Measurements from ENCODE around the gene FKBP8. TPM values are rescaled to one million over a fixed set of nuclear protein-coding genes. Genes with fewer than 3 reads are reported as not detected.

The FKBP8 gene
- total RNA-seq, 1 experiment from 2014 or later = 345 TPM

DNA sequence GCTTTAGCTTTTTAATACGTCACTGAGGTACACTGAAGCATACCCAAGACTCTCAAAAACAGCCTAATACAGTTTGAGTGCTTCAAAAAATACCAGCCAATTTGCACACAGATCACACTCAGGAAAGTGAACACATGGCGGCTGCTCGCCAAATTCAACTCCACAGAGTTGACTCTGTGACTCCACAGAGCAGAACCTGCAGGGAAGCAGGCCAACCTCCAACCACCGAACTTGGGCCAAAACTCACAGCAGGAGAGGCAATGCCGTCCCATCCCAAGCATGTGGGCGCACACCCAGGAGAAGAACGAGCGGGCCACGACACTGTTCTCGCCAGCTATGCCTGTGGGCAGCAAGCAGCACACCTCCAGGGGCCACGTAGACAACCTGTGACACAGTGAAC is 42.6 kb downstream of the FKBP8 start (continued):
- no peak for TF ChIP-seq NFATC4 (CRISPR knock-in tag; IDR thresholded peaks at IDR 0.05)
- no peak for TF ChIP-seq SMAD4 (CRISPR knock-in tag; IDR thresholded peaks at IDR 0.05)
- TF ChIP-seq HMGA2 (CRISPR knock-in tag; IDR thresholded peaks at IDR 0.05) = no peak
- TF ChIP-seq, protein P1, sequence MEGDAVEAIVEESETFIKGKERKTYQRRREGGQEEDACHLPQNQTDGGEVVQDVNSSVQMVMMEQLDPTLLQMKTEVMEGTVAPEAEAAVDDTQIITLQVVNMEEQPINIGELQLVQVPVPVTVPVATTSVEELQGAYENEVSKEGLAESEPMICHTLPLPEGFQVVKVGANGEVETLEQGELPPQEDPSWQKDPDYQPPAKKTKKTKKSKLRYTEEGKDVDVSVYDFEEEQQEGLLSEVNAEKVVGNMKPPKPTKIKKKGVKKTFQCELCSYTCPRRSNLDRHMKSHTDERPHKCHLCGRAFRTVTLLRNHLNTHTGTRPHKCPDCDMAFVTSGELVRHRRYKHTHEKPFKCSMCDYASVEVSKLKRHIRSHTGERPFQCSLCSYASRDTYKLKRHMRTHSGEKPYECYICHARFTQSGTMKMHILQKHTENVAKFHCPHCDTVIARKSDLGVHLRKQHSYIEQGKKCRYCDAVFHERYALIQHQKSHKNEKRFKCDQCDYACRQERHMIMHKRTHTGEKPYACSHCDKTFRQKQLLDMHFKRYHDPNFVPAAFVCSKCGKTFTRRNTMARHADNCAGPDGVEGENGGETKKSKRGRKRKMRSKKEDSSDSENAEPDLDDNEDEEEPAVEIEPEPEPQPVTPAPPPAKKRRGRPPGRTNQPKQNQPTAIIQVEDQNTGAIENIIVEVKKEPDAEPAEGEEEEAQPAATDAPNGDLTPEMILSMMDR (IDR thresholded peaks at IDR 0.05) = no peak
- TF ChIP-seq, protein P2, sequence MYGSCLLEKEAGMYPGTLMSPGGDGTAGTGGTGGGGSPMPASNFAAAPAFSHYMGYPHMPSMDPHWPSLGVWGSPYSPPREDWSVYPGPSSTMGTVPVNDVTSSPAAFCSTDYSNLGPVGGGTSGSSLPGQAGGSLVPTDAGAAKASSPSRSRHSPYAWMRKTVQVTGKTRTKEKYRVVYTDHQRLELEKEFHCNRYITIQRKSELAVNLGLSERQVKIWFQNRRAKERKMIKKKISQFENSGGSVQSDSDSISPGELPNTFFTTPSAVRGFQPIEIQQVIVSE (CRISPR knock-in tag; IDR thresholded peaks at IDR 0.05; ENCODE audit: borderline replicate concordance) = no peak
- TF ChIP-seq IRF2 (CRISPR knock-in tag; IDR thresholded peaks at IDR 0.05; ENCODE audit: borderline replicate concordance, low read depth) = no peak

DNA sequence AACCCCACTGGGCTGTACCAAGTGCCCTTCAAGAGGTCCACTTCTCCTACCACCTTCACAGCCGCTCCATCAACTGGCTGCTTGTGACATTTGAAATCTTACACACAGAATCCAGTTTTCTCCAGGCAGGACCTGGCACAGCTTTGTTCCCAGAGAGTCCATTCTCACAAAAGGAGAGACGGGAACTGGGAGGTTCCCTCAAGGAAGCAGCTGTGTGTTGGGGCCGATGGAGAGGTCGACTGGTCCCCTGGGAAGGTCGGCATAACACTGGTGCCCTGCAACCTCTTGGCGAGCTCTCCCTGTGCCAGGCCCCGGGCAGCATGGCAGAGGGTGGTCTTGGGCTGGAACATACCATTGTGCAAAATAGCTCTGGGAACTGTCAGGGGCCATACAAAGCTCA is 43.0 kb downstream of the FKBP8 start:
- CTCF ChIA-PET = interaction anchor here (1.1 to 3.2 kb wide), 4 partner anchors 12 to 50 kb away, joined by 5 to 14 read pairs (median 10); no protein-coding TSS in a partner anchor
- DNase-seq (ENCODE audit: low spot score) = no peak
- H3K27ac Mint-ChIP-seq = peak overlapping the region; percentile 74; the same call in 1 of the 2 replicates

More for the DNA sequence above, 43.0 kb downstream of the FKBP8 start:
- H3K27me3 Mint-ChIP-seq (ENCODE audit: low read depth) = no peaks in the 10 kb centered on the region
- TF ChIP-seq ZNF121 (CRISPR knock-in tag; IDR thresholded peaks at IDR 0.05) (no peak), TEAD1 (CRISPR knock-in tag; IDR thresholded peaks at IDR 0.05) (no peak), ZNF219 (CRISPR knock-in tag; IDR thresholded peaks at IDR 0.05; ENCODE audit: borderline replicate concordance) (no peak), CREM (CRISPR knock-in tag; IDR thresholded peaks at IDR 0.05) (no peak), KAT7 (CRISPR knock-in tag; IDR thresholded peaks at IDR 0.05; ENCODE audit: borderline replicate concordance) (no peak), GRHL2 (CRISPR knock-in tag; IDR thresholded peaks at IDR 0.05; ENCODE audit: insufficient replicate concordance, severe bottlenecking) (no peak), TCF7 (CRISPR knock-in tag; IDR thresholded peaks at IDR 0.05; ENCODE audit: low read depth) (no peak), SOX15 (CRISPR knock-in tag; IDR thresholded peaks at IDR 0.05) (no peak), MYBL2 (CRISPR knock-in tag; IDR thresholded peaks at IDR 0.05) (no peak), NFE2L1 (CRISPR knock-in tag; IDR thresholded peaks at IDR 0.05) (no peak), IRF2 (CRISPR knock-in tag; IDR thresholded peaks at IDR 0.05; ENCODE audit: borderline replicate concordance, low read depth) (no peak)
- TF ChIP-seq, protein P3, sequence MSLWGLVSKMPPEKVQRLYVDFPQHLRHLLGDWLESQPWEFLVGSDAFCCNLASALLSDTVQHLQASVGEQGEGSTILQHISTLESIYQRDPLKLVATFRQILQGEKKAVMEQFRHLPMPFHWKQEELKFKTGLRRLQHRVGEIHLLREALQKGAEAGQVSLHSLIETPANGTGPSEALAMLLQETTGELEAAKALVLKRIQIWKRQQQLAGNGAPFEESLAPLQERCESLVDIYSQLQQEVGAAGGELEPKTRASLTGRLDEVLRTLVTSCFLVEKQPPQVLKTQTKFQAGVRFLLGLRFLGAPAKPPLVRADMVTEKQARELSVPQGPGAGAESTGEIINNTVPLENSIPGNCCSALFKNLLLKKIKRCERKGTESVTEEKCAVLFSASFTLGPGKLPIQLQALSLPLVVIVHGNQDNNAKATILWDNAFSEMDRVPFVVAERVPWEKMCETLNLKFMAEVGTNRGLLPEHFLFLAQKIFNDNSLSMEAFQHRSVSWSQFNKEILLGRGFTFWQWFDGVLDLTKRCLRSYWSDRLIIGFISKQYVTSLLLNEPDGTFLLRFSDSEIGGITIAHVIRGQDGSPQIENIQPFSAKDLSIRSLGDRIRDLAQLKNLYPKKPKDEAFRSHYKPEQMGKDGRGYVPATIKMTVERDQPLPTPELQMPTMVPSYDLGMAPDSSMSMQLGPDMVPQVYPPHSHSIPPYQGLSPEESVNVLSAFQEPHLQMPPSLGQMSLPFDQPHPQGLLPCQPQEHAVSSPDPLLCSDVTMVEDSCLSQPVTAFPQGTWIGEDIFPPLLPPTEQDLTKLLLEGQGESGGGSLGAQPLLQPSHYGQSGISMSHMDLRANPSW (CRISPR knock-in tag; conservative IDR thresholded peaks at IDR 0.05; ENCODE audit: low read depth) = no peak
- TF ChIP-seq, protein P4, sequence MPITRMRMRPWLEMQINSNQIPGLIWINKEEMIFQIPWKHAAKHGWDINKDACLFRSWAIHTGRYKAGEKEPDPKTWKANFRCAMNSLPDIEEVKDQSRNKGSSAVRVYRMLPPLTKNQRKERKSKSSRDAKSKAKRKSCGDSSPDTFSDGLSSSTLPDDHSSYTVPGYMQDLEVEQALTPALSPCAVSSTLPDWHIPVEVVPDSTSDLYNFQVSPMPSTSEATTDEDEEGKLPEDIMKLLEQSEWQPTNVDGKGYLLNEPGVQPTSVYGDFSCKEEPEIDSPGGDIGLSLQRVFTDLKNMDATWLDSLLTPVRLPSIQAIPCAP (CRISPR knock-in tag; IDR thresholded peaks at IDR 0.05) = no peak
- TF ChIP-seq, protein P5, sequence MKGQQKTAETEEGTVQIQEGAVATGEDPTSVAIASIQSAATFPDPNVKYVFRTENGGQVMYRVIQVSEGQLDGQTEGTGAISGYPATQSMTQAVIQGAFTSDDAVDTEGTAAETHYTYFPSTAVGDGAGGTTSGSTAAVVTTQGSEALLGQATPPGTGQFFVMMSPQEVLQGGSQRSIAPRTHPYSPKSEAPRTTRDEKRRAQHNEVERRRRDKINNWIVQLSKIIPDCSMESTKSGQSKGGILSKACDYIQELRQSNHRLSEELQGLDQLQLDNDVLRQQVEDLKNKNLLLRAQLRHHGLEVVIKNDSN (CRISPR knock-in tag; IDR thresholded peaks at IDR 0.05) = no peak
- TF ChIP-seq, protein P6, sequence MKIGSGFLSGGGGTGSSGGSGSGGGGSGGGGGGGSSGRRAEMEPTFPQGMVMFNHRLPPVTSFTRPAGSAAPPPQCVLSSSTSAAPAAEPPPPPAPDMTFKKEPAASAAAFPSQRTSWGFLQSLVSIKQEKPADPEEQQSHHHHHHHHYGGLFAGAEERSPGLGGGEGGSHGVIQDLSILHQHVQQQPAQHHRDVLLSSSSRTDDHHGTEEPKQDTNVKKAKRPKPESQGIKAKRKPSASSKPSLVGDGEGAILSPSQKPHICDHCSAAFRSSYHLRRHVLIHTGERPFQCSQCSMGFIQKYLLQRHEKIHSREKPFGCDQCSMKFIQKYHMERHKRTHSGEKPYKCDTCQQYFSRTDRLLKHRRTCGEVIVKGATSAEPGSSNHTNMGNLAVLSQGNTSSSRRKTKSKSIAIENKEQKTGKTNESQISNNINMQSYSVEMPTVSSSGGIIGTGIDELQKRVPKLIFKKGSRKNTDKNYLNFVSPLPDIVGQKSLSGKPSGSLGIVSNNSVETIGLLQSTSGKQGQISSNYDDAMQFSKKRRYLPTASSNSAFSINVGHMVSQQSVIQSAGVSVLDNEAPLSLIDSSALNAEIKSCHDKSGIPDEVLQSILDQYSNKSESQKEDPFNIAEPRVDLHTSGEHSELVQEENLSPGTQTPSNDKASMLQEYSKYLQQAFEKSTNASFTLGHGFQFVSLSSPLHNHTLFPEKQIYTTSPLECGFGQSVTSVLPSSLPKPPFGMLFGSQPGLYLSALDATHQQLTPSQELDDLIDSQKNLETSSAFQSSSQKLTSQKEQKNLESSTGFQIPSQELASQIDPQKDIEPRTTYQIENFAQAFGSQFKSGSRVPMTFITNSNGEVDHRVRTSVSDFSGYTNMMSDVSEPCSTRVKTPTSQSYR (CRISPR knock-in tag; IDR thresholded peaks at IDR 0.05) = no peak
- TF ChIP-seq, protein P7, sequence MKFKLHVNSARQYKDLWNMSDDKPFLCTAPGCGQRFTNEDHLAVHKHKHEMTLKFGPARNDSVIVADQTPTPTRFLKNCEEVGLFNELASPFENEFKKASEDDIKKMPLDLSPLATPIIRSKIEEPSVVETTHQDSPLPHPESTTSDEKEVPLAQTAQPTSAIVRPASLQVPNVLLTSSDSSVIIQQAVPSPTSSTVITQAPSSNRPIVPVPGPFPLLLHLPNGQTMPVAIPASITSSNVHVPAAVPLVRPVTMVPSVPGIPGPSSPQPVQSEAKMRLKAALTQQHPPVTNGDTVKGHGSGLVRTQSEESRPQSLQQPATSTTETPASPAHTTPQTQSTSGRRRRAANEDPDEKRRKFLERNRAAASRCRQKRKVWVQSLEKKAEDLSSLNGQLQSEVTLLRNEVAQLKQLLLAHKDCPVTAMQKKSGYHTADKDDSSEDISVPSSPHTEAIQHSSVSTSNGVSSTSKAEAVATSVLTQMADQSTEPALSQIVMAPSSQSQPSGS (CRISPR knock-in tag; IDR thresholded peaks at IDR 0.05; ENCODE audit: borderline replicate concordance, low read depth) = no peak
- peaks cover 17% of the 10 kb centered on the region for H3K4me1 Mint-ChIP-seq
- no peaks in the 10 kb centered on the region for H3K9me3 Mint-ChIP-seq
- H3K36me3 Mint-ChIP-seq = no peaks in the 10 kb centered on the region
- POLR2A ChIA-PET = no interaction called here
- no peak overlapping the region for H3K4me3 Mint-ChIP-seq
- ATAC-seq = no peak

Measured in WTC11 (cell line).